ENCODE results near the gene MAP1LC3B2. TPM values are rescaled to one million over a fixed set of nuclear protein-coding genes. Genes with fewer than 3 reads are reported as not detected.

Gene MAP1LC3B2
- total and polyA plus RNA-seq, 2 donors from 2014 or later, result 2.1 to 4.5 TPM

DNA sequence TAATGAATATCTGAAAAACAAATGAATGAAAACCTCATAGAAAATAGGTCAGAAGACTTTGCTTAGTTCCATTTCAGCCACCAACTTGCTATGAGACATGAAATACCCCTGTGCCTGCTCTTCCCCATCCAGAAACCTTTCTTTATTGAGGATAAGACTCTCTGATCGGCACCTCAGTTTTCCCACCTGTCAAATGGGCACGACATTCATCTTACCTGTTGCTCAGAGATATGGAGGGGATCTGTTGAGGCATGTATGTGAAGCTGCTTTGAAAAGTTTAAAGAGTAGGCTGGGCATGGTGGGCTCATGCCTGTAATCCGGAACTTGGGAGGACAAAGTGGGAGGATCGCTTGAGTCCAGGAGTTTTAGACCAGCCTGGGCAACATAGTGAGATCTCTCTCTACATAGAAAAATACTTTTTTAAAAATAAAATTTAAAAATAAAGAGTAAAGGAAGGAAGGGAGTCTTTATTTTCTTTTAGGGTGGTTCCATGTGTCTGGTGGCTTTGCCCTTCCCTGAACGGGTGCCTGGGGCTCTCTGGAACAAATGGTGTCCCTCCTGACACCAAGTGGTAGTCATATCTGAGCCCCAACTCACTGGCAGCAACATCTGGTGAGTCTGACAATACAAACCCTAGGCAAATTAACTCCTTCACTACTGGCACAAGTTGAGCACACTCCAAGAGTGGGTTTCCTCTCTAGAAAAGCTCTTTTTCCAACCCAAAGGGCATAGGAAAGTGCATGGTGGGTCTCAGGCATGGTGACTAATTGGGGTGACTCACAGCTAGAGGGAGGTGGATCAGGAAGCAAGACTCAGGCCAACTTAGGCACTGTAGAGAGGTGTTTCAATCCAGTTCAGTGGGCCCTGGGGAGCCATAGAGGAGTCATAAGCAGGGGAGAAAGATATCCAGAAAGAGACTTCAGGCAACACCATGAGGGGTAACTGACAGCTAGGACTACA, 42.1 kb downstream of the MAP1LC3B2 start:
- no peak overlapping the region for H3K4me3 ChIP-seq (ENCODE audit: low read length in 3 of 3)
- no peaks in the 10 kb centered on the region for H3K9me3 ChIP-seq (ENCODE audit: control insufficient read depth in 2 of 3, insufficient read depth in 1 of 3, low read length in 3 of 3)
- TF ChIP-seq, protein P1, sequence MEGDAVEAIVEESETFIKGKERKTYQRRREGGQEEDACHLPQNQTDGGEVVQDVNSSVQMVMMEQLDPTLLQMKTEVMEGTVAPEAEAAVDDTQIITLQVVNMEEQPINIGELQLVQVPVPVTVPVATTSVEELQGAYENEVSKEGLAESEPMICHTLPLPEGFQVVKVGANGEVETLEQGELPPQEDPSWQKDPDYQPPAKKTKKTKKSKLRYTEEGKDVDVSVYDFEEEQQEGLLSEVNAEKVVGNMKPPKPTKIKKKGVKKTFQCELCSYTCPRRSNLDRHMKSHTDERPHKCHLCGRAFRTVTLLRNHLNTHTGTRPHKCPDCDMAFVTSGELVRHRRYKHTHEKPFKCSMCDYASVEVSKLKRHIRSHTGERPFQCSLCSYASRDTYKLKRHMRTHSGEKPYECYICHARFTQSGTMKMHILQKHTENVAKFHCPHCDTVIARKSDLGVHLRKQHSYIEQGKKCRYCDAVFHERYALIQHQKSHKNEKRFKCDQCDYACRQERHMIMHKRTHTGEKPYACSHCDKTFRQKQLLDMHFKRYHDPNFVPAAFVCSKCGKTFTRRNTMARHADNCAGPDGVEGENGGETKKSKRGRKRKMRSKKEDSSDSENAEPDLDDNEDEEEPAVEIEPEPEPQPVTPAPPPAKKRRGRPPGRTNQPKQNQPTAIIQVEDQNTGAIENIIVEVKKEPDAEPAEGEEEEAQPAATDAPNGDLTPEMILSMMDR (IDR thresholded peaks at IDR 0.05; ENCODE audit: borderline replicate concordance, extremely low read depth, insufficient read depth), result no peak
- no peak overlapping the region for H3K9ac ChIP-seq (ENCODE audit: low read length in 3 of 3)
- H3K27me3 ChIP-seq (ENCODE audit: control insufficient read depth, insufficient read depth, low read length), result no peaks in the 10 kb centered on the region
- H3K36me3 ChIP-seq (ENCODE audit: control insufficient read depth in 2 of 3, insufficient read depth in 3 of 3, low read length in 3 of 3), result no peaks in the 10 kb centered on the region
- peaks cover 5 to 7% (median 6%) of the 10 kb centered on the region in 3 donors for H3K4me1 ChIP-seq (ENCODE audit: control insufficient read depth in 2 of 3, insufficient read depth in 2 of 3, low read depth in 1 of 3, low read length in 3 of 3)
- no peak overlapping the region for H3K27ac ChIP-seq (ENCODE audit: low read depth in 2 of 2, low read length in 2 of 2)
- intact Hi-C loops (cut with DNase I), result loop anchor here (10.0 kb wide), 2 partner anchors 326 to 606 kb away; partner anchors contain the start of gene MED13L
- FAIRE-seq, result no peak
- DNase-seq, result no peak

DNA sequence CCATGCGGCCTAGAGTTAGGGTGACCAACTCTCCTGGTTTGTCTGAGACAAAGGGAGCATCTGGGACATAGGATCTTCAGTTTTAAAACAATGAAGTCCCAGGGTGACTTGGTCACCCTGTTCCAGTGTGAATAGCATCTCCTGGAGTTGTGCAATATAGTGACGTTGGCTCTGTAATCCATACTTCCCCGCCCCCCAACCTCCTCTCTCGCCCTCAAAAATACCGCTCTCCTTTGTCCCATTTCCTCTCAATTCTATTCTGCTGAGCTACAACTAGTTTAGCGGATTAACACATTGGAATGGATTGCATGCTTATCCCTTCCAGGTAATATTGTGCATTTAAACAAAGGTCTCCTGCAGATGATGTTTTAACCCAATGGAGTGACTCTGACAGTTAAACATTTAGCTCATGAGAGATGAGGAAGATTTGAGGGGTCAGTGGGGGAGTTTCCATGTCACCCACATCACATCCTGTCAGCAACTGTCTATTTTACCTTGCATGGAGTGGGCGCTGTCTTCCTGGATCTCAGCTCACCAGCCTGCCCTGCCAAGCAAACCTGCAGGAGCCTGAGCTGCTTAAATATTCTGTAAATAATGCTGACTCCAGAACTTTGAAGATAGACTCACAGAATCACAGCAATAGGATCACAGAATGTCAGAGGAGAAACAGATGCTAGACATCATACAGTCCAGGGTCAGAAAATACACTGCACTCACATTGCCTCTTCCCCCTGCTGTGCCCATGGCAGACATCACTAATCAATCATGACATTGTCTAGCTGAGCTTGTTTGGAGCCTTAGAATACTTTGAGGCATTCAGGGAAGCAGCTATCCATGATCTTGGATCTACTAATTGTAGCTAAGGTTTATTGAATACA, 43.0 kb downstream of the MAP1LC3B2 start:
- DNase-seq, result no peak
- no peak overlapping the region for H3K27ac ChIP-seq (ENCODE audit: low read depth in 2 of 2, low read length in 2 of 2)
- TF ChIP-seq, protein P1 (IDR thresholded peaks at IDR 0.05; ENCODE audit: borderline replicate concordance, extremely low read depth, insufficient read depth), result no peak
- FAIRE-seq, result no peak
- peaks cover 5 to 7% (median 6%) of the 10 kb centered on the region in 3 donors for H3K4me1 ChIP-seq (ENCODE audit: control insufficient read depth in 2 of 3, insufficient read depth in 2 of 3, low read depth in 1 of 3, low read length in 3 of 3)
- H3K4me3 ChIP-seq (ENCODE audit: low read length in 3 of 3), result no peak overlapping the region
- no peaks in the 10 kb centered on the region for H3K9me3 ChIP-seq (ENCODE audit: control insufficient read depth in 2 of 3, insufficient read depth in 1 of 3, low read length in 3 of 3)
- intact Hi-C loops (cut with DNase I), result loop anchor here (10.0 kb wide), 2 partner anchors 327 to 607 kb away; partner anchors contain the start of gene MED13L
- H3K27me3 ChIP-seq (ENCODE audit: control insufficient read depth, insufficient read depth, low read length), result no peaks in the 10 kb centered on the region
- H3K9ac ChIP-seq (ENCODE audit: low read length in 3 of 3), result no peak overlapping the region
- no peaks in the 10 kb centered on the region for H3K36me3 ChIP-seq (ENCODE audit: control insufficient read depth in 2 of 3, insufficient read depth in 3 of 3, low read length in 3 of 3)

DNA sequence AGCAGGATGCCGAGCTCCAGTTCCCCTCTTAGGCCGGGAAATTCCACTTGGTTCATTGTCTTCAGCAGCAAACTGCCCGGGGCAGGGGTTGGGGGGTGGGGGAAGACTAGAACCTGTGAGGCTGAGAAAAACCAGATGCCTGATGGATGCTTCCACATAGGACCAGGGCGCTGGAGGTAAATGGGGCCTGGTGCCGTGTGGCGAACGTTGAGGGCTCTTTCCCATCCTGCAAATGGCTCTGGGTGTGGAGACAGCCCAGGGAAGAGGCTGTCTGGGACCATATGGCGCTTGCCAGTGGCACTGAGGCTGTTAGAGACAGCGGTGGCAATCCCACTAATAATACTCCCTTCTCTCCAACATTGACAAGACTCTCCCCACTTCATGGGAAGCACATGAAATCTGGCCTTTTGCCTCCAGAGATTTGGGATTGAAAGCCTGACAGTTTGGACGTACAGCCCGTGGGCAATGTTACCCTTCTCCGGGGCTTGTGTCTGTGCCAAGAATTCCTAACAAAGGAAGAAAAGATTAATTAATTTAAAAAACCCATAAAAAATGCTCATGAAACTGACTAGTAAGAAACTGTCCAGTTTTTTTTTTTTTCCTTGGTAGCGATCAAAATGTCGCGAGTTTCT, 44.5 kb downstream of the MAP1LC3B2 start:
- no peak overlapping the region for H3K27ac ChIP-seq (ENCODE audit: low read depth in 2 of 2, low read length in 2 of 2)
- no peaks in the 10 kb centered on the region for H3K36me3 ChIP-seq (ENCODE audit: control insufficient read depth in 2 of 3, insufficient read depth in 3 of 3, low read length in 3 of 3)
- TF ChIP-seq, protein P1 (IDR thresholded peaks at IDR 0.05; ENCODE audit: borderline replicate concordance, extremely low read depth, insufficient read depth), result no peak
- no peak overlapping the region for H3K9ac ChIP-seq (ENCODE audit: low read length in 3 of 3)
- intact Hi-C loops (cut with DNase I), result loop anchor here (10.0 kb wide), 2 partner anchors 329 to 609 kb away; partner anchors contain the start of gene MED13L
- H3K4me3 ChIP-seq (ENCODE audit: low read length in 3 of 3), result no peak overlapping the region
- DNase-seq (no peak), FAIRE-seq (no peak)
- no peaks in the 10 kb centered on the region for H3K9me3 ChIP-seq (ENCODE audit: control insufficient read depth in 2 of 3, insufficient read depth in 1 of 3, low read length in 3 of 3)
- no peaks in the 10 kb centered on the region for H3K27me3 ChIP-seq (ENCODE audit: control insufficient read depth, insufficient read depth, low read length)
- peaks cover 2 to 7% (median 5%) of the 10 kb centered on the region in 3 donors for H3K4me1 ChIP-seq (ENCODE audit: control insufficient read depth in 2 of 3, insufficient read depth in 2 of 3, low read depth in 1 of 3, low read length in 3 of 3)

Measured in kidney (tissue), 14 donors.